HG03469 (cell line): Measurements from ENCODE around the gene TMC6.
"Not testable (repeated sequence)": the region's sequence is repeated elsewhere in the genome, so short reads cannot be mapped to it uniquely, and the experiment has no call there.

ENCODE experiments used
- ATAC-seq: cut with Tn5 transposase; IDR thresholded peaks from one replicate; pipeline ENCODE4 v1.9.1; 2021; ENCODE audit warnings: mild to moderate bottlenecking, moderate library complexity, moderate number of reproducible peaks; ENCODE audit not compliant: unreplicated experiment

The TMC6 gene

DNA sequence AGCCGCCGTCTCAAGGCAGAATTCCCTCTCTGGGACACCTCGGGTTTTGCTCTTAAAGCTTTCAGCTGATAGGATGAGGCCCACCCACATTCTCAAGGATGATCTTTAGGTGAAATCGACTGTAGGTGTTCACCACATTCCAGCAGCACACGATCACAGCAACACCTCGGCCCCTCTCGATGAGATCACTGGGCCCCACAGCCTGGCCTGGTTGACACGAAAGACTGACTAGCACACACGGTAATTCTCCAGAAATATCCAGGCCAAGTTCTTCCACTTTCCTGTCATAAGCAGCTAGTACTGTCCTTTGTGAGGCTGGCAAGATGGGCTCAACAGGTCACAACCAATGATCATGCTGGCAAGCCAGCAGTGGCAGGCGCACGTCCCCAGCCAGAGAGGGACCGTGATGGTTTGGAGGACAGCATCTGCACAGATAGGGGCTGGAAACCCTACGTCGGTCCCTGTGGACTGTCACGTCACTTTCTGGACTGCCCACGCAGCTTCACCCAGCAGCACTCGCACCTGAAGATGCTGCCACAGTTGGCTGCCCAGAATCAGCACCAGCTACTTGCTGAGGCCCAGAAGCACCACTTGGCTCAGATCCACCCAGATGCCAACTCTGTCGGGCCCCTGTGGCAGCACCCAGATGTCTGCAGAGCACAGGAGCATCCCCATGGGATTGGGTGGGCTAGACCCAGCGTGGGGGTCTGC is 17.4 kb downstream of the TMC6 start:
- no peak for ATAC-seq

DNA sequence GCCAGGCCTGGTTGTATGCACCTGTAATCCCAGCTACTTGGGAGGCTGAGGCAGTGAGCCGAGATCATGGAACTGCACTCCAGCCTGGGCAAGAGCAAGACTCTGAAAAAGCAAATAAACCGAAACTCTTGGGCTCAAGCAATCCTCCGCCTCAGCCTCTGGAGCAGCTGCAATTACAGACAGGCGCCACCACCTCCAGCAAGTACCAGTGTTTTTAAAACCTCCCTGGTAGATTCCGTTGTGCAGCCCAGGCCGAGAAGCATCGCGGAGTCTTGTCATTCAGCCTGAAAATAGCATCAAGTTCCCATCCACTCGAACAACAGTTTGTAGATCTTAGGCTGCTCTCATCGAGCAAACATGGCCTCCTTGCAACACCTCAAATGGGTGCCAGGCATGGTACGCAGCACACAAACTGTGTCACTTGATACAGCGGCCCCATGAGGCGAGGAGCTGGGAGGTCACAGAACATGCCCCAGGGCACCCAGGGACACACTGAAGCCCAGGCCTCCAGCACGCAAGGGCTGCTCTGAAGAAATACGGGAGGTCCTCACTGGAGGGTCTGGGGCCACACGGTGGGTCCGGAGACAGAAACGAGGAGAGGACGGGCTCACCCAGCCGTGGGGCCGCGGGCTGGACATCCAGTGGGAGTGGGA is 18.1 kb downstream of the TMC6 start:
- ATAC-seq: no peak

DNA sequence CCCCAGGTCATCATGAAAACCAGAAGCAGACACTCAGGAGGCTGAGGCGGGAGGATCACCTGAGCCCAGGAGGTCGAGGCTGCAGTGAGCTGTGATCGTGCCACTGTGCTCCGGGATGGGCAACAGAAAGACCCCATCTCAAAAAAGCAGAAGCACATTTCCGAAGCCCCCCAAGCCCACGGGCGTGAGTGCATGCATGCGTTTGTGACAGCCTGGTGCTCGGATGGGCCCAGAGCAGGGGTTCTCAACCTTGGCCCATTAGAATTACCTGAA is 19.1 kb downstream of the TMC6 start:
- no peak for ATAC-seq

DNA sequence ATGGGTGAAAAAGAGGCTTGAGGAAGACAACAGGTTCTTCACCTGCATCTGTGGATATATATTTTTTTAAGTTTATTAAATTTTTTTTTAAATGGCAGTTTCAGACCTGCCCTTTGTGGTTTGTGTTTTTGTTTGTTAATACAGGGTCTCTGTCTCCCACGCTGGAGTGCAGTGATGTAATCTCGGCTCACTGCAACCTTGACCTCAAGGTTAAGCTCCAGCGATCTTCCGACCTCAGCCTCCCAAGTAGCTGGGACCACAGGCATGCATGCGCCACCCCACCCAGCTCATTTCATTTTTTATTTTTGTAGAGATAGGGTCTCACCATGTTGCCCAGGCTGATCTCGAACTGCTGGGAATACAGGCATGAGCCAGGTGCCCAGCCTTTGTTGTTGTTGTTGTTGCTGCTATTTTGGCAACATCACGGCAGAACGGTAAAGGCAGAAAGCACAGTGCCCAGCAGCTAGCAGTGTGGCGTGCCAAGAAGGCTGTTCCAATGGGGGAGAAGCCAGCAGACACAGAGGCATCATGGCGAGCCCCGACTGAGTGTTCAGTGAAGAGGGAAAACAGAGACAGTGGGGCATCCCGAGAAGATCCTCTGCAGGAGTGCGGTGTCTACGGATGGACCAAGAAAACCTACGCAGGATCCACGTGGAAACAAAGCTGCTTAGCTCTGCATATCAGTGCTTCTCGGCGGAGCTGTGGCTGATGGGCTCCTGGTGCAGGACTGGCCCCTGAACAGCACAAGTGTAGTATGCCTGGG is 19.6 kb downstream of the TMC6 start:
- no peak for ATAC-seq

DNA sequence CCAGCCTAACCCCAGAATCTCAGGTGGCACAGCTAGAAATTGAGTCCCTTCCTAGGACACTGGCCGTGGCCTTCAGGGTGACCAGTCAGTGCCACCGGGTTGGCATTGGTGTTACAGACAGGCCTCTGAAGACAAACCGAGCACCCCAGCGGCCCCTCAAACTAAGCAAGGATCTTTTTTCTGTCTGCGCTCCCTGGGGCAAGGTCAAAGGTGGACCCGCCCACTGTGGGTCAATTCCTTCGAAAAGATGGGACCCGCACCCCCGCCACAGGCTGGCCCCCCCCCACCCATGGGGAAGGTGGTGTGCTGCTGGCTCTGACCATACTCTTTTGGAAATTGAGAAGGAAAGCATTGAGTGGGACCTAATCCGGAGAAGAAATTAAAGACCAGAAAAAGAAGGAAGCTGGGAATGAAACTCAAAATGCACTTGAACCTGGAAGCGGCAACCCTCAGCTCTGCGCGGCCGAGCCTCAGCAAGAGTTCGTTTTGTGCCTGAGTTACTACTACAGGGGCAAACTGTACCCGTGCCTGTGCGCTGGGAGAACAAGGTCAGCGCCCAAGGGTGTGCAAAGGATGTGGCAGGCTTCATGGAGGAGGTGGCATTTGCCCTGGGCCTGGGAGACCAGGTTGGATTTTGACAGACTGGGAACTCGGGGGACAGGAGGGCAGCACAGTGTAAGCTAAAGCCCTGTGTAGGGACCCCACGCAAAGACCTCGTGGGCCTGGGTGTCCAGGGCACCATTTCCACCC is 20.4 kb downstream of the TMC6 start:
- ATAC-seq: no peak

DNA sequence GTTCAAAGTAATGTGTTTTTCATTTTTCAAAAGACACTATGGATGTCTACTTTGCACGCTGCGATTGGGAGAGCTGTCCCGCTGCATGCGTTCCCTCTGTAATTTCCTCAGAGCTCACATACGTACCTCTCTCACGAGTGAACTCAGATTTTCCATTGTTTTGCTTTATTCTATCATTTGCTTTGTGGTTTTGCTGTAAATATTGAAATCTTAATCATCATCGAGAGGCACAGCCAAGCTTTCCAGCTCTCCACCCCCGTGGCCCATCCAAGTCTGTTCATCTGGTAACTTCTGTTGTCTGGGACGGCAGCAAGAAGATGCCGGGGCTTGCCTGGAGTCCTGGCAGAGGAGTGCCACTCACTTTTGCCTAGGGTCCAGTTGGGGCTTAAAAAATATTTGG is 21.1 kb downstream of the TMC6 start:
- no peak for ATAC-seq

DNA sequence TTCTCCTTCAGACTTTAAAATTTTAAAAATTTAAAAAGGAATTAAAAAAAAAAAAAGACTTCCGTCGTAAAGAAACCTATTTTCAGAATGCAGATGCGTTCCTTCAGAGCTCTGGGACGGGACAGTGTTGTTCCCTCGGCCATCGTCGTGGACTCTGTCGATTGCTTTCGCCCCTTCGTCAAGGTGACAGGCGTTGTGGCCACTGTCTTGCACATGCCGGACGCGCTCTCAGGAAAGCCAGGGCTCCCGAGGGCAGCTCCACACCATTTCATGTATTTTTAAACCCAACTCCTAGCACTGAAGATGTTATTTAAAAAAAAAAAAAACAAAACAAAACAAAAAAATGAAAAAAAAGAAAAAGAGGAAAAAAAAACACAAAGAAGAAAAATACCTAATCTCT is 22.3 kb downstream of the TMC6 start:
- ATAC-seq: no peak

DNA sequence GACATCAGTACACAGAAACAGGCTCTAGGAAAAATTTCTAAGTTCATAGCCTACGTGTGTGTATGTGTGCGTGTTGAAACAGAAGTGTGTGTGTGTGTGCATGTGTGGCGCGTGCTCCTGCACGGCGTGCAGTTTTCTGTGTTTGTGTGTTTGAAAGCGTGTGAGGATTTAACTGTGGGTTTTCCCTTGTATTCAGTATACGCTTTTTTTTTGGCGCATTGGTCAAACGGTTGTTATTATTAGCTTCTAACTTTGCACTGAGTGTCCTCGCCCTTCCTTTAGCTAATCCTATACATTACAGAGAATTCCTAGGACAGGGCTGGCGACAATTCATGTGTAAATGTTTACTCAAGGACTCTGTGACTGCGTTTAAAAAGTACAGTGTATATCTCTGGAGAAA is 23.0 kb downstream of the TMC6 start:
- no peak for ATAC-seq

DNA sequence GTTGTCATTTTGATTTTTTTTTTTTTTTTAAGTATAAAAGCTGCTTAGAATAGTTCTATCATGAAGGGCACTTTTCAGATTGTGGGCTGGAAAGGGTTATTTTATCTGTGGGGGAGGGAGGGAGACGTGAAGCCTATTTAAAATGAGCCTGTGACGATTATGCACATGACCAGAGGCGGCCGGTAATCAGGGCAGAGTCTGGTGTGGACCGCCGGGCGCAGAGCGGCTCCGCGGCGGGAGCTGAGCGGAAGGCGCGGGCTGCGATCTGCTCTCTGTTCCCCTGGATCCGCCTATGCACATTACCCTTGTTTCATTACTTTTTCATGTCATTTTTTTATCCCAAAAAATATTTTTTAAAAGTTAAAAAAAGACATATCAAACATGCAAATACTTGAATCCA is 23.5 kb downstream of the TMC6 start:
- ATAC-seq: no peak

DNA sequence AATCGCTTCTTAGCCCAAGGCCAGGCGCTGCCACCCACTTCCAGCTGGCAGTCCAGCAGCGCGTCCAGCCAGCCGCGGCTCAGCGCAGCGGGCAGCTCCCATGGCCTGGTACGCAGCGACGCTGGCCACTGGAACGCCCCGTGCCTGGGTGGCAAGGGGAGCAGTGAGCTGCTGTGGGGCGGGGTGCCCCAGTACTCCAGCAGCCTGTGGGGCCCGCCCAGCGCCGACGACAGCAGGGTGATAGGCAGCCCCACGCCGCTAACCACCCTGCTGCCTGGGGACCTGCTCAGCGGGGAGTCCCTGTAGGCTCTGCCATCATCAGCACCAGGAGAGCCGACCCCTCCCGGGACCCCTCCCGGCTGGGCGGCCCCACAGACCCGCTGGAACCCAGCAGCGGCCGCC is 24.0 kb downstream of the TMC6 start:
- ATAC-seq: no peak

DNA sequence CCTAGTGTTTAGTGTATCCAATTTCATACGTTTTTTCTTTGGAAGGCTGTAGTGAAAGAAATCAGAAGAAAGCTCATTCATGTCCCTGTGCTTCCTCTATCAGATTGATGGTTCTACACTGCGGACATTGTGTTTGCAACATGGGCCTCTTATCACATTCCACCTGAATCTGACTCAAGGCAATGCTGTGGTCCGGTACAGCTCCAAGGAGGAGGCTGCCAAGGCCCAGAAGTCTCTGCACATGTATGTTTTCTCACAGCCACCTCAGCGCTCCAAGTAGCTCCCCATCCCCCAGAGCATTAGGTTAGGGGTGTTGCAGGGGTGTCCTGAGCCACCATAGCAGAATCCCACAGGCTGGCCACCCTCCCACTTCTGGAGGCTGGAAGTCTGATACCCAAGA is 25.2 kb downstream of the TMC6 start:
- ATAC-seq: no peak

DNA sequence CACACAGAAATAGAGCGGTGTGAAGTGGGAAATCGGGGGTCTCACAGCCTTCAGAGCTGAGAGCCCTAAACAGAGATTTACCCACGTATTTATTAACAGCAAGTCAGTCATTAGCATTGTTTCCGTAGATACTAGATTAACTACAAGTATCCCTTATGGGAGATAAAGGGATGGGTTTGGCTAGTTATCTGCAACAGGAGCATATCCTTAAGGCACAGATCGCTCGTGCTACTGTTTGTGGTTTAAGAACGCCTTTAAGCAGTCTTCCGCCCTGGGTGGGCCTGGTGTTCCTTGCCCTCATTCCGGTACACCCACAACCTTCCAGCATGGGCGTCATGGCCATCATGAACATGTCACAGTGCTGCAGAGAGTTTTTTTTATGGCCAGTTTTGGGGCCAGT is 27.0 kb downstream of the TMC6 start:
- ATAC-seq: no peak

DNA sequence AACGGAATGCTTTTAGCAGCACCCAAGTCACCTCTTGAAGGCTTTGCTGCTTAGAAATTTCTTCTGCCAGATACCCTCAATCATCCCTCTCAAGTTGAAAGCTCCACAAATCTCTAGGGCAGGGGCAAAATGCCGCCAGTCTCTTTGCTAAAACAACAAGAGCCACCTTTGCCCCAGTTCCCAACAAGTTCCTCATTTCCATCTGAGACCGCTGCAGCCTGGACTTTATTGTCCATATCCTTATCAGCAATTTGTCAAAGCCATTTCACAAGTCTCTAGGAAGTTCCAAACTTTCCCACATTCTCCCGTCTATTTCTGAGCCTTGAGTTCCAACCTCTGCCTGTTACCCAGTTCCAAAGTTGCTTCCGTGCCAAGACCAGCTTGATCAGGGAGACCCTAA is 27.4 kb downstream of the TMC6 start:
- no peak for ATAC-seq

DNA sequence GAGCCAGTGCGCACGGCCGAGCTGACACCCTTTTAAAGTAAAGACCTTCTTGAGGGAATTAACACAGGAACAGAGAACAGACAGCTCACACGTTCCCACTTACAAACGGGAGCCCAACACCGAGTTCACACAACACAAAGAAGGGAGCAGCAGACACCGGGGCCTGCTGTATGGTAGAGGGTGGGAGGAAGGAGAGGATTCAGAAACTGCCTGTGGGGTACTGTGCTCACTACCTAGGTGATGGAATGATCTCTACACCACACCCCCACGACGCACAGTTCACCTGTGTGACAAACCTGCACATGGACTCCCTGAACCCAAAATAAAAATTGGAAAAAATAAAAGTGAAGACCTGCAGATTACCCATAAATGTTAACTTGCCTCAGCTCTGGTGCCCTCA is 32.5 kb downstream of the TMC6 start:
- no peak for ATAC-seq

DNA sequence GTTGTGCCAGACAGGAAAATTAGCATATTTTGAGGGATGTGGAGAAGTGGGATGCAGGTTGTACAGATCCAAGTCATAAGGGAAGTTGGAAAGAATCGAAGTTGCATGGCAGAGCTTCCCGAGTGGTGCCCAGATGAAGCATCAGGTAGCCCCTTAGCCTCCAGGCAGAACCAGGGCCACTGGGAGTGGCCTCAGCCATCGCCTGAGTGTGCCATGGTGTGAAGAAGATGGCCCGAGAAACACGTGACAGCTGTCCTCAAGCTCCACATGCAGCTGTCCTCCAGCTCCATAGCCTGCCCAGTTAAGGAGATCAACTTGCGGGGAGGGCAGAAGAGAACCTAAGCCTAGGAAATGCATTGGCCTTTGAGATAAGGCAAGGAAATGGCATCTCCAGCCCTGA is 33.5 kb downstream of the TMC6 start:
- no peak for ATAC-seq

DNA sequence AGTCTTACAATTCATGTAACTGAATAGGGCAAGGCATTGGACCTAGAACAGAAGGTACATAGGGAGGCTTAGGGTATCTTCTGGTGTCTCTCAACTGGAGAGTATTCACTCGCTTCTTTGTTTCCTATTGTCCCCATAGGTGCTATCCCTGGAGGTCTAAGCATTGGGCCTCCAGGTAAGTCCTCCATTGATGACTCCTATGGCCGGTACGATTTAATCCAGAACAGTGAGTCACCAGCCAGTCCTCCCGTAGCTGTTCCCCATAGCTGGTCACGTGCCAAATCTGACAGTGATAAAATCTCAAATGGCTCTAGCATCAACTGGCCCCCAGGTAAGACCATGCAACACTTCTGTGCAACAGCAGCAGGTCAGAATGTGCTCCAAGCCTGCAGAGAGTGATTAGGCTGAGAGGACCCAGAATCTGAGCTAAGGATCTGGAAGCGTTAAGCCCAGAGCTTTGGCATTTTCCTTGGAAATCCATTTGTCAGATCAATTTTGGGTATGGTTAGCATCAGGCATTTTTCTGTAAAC is 35.7 kb downstream of the TMC6 start:
- ATAC-seq: no peak

DNA sequence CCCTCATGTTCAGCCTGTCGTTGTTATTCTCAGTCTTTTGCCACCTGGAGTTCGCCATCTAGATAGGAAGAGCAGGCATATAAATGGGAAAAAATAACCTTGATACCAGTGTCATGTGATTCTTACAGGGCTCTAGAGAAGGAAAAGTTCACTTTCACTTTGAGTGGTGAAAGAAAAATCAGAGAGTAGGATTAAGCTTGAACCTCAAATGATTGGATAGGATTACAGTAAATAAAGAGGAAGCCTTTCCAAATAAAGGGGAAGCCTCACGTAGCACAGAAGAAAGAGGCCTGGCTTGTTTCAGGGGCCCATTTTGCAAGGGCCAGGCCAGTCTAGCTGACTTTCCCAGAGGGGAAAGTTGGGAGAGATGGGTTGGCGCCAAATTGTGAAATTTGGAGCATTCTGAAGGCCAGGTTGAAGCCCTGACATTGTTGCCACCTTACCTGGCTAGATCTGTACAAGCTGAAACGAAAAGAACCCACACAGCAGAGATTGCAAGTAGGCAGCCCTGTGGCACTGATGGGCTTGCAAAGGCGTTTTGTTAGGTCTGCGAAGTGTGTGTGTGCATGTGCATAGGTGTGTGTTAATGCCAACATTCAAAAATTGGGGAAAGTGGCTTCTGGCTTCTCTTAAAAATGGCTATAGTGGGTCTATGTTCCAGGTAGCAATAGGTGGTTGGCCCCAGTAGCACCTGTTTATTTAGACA is 38.8 kb downstream of the TMC6 start:
- no peak for ATAC-seq

DNA sequence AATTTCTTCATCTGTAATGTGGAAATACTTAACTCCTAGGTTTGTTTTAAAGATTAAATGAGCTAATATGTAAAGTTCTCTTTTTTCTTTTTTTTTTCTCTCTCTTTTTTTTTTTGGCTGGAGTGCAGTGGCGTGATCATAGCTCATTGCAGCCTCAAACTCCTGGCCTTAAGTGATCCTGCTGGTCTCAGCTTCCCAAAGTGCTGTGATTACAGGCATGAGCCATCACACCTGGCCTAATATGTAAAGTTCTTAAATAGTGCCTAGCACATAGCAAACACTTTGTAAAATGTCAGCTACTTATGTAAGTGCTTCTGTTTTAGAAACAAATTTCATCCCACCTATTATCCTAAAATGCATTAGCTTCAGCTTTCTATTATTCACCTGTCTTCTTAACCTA is 40.0 kb downstream of the TMC6 start:
- ATAC-seq: no peak

DNA sequence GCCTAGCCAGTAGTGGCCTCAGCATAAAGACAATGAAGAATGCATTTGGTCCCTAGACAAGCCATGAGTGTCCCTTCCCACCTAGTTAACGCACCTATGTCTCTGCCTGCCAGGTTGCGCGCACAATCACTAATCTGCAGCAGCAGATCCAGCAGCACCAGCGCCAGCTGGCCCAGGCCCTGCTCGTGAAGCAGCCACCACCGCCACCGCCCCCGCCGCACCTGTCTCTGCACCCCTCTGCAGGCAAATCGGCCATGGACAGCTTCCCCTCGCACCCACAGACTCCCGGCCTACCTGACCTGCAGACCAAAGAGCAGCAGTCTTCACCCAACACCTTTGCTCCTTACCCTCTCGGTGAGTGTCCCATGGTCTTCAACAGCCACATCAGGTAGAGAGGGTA is 41.8 kb downstream of the TMC6 start:
- no peak for ATAC-seq

DNA sequence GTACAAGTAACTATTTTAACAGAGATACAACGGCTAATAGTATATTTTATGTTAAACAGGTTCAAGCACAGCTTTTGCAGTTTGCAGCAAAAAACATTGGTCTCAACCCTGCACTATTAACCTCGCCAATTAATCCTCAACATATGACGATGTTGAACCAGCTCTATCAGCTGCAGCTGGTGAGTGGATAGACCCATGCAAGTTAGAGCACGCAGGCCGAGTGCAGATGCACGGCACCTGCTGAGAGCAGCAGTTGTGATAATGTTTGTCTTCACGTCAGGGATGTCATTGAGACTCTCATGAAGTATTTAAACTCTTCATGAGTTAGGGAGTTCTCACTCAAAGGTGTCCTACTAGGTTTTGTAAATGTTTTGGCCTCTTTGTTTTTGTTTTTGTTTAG is 45.6 kb downstream of the TMC6 start:
- no peak for ATAC-seq

DNA sequence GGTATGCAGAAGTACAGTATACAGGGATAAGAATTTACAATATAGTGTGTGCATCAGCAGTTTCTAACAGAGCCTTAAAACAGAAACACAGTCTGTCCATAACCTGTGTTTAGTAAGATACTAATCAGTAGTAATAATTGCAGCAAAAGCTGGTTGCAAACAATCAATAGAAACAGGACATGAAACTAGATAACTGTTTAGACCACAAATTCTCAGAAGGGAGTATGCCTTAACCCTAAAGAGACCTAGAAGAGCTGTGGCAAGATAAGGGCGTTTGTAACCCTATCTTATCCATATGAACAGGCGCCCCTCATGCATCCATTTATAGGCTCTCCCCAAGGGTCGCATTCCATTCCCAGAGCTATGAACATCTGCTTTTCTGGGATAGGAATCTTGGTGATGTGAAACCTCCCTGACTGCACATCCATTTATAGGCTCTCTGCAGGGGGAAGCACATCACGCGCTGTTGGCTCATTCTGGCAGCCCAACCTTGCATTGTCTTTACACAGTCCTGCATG is 46.1 kb downstream of the TMC6 start:
- ATAC-seq: not testable (repeated sequence)
